OCI-M2 (cell line): ENCODE measurements around the gene RABEP1.
"Not testable (repeated sequence)": the region's sequence is repeated elsewhere in the genome, so short reads cannot be mapped to it uniquely, and the experiment has no call there.

Source experiments
- DNase-seq: peaks from one replicate; lab custom pipeline; 2025; ENCODE audit not compliant: unreplicated experiment; lab: John Stamatoyannopoulos, UW

Gene RABEP1

DNA sequence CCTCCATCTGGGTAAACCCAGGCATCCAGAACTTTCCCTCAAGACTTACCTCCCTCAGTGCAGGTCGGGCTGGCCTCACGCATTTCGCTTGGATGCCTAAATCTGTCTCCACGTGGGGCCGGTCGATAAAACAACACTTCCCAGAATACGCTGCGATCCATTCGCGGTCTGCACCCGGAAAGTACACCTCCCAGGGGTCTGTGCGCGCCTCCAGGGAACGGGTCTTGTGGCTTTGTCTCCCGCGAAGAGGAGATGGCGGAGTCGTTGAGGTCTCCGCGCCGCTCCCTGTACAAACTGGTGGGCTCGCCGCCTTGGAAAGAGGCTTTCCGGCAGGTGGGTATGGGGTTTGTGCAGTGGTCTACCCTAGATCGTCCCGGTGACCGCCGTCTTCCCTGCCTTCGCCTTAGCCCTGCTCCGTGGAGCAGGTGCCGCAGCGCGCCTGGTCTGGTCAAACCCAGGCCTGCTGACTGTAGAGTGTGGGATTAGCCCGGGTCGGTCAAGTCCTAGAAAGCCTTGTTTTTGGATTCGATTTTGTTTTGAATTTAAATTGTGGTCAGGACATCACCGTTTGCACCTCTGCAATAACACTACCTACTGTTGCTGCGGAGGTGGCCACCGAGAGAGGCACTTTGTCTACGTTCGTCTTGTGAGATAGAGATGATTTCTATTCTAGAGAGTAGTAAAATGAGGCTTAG is 138.0 kb downstream of the RABEP1 start, which contains the start of gene RPAIN:
Gene RPAIN, plus strand, starts transcription at position 224 of the 695 bp plus-strand sequence. Its CDS starts 29 bp downstream, at position 253.
- no peak for DNase-seq

GRCh38 chr17:5422505-5422904 is 140.4 kb downstream of the RABEP1 start:
- no peak for DNase-seq

DNA sequence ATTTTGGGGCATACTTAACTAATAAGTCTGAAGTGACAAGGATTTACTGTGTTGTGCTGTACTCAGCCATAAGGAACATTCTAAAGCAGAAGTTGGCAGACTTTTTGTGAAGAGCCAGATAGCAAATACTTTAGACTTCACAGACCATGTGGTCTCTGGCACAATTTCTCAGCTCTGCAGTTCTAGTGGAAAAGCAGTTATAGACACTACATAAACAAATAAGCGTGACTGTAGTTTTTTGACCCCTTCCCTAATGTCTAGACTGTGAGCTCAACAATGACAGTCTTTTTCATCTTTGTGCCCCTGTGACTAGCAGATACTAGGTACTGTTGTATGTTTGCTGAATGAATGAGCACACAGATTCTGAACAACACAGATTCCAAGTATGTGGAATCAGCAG is 142.8 kb downstream of the RABEP1 start:
- DNase-seq = no peak

GRCh38 chr17:5425826-5426225 is 143.7 kb downstream of the RABEP1 start:
- DNase-seq = no peak

DNA sequence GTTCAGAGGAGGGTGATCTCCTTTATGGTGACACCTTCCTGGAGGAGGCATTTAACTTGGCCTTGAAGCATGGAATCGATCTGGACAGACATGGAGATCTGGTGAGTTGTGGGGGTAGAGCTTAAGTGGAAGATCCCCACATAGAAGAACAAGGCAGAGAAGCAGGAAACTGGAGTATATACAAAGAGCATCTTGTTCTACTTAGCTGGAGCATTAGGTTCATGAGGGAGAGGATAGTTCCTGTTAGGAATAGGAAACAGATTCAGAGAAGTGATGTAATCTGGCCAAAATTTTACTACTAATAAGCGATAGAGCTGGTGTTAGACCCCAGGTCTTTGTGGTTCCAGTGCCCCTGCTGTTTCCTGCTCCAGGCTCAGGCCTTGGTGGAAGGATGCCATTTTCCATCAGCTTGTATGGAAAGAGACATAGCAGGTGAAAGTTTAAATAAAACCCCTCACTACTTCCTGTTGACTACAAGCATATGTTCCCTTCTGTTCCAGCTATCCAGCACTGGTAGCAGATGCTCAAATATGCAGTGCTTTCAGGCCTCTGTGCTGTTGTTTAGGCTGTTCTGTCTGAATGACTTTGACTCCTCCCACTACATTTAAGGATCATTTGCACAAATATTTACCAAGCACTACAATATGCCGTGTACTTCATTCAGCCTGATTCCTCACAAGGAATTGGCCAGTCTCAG is 147.3 kb downstream of the RABEP1 start:
- no peak for DNase-seq

DNA sequence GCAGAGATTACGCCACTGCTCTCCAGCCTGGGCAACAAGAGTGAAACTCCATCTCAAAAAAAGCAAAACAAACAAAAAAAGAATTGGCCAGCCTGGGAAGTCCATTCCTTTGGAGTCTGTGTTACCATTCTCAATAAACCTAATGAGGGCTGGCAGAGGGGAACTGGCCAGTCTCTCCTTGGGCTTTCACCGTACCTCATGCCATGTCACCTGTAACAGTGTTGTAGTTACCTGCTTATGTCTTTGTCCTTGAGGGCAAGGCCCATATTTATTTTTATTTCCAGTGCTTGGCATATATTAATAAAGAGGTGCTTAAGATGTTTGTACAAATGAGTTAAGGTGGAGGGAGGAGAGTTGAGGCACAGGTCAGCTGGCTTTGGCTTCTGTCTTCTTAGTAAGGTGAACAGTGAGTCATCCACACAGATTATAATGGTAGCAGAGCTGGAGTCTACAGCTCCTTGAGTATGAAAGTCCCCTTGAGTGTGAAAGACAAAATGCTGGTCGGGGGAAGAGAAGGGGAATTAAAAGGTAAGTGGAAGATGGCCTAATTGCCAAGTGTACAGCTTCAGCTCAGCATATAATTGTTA is 148.4 kb downstream of the RABEP1 start:
- DNase-seq = no peak

- DNase-seq = not testable (repeated sequence)
These were observed 149.2 kb downstream of the RABEP1 start for GRCh38 chr17:5431234-5431633.

- DNase-seq = no peak
These were observed 150.0 kb downstream of the RABEP1 start for GRCh38 chr17:5431949-5432556.

DNA sequence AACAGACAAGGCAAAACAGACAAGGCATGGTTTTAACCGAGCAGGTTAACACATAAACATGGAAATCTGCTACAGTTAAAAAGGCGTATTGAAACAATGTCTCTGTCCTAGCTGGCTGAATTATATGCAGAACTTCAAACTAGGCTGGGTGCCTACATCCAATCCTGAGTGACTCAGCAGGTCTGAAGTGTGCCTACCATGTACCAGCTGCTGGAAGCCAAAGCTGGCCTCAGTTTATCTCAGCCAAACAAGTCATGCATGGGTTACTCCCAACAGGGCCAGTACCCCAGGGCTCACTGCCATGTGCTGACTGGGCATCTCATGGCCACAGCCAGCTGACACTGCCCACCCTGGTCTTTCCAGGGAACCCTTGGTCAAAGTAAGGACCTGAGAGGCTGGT is 152.9 kb downstream of the RABEP1 start:
- no peak for DNase-seq
